GM18507 (cell line): ENCODE results near the gene ADD1.
"Not testable (repeated sequence)": the region's sequence is repeated elsewhere in the genome, so short reads cannot be mapped to it uniquely, and the experiment has no call there.

Source experiments
- DNase-seq: peaks from one replicate; pipeline ENCODE4 v3.0.0; 2011; ENCODE audit warnings: low read depth; ENCODE audit not compliant: insufficient read length; ENCODE audit errors: extremely low spot score
- FAIRE-seq: peaks from 2 replicates; lab custom pipeline; 2011; peaks lifted over from hg19 to GRCh38; lab: Jason Lieb, UNC

The ADD1 gene

DNA sequence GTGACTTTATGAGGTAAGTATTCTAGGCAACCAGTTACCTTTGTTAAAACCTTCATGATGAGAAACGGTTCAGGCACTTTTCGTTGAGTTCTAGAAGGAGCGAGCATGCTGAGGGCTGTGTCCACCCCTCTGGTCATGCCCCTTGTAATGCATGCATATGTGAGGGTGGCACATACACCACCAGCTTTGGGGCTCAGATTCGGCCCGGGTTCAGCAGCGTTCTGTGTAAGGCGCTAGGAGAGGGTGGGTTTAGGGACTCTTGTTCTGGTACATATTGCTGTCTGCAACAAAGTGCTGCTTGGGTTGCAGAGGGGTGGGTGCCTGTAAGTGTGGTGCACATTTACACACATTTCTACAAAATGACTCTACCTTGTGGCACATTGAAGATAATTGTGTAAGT is 65.0 kb downstream of the ADD1 start:
- FAIRE-seq (no peak), DNase-seq (no peak)

- FAIRE-seq (no peak), DNase-seq (no peak)
These were observed 65.9 kb downstream of the ADD1 start for GRCh38 chr4:2909583-2909982.

DNA sequence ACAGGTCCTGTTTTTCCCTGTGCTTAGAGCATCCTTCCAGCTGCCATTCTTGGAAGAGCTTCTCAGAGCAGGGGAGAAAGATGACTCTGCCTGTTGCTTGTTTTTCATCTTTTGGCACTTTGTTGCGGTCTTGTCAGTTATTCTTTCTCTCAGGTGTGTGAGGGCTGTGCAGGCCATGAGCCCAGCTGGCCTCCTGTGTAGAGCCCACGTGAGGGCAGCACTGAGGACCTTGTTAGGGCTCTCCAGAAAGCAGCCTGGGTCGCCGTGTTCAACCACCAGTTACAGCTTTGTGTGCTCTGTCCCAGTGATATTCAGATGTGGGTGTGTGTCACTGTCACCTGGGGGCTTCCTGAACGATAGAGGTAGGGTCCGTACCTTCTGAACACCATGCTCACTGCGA is 66.8 kb downstream of the ADD1 start:
- FAIRE-seq: no peak

DNA sequence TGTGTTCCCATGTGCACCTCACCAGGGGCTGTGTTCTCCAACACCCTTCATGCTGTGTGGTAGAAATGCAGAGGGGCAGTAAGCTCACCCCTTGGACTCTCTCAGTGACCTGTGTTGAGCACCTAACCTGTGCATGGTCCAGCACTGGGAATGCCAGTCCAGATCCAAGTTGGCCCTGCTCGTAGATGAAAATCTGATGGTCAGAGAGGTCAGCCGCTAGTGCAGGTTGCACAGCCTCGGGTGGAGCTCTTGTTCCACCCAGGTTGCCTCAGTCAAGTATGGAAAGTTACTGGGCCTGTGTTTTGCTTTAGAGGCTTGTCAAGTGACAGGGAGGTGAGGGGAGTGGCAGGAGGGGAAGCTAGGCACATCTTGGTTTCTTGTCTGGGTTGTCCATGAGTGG is 68.2 kb downstream of the ADD1 start:
- DNase-seq: no peak
- no peak for FAIRE-seq

More for the DNA sequence above, 66.8 kb downstream of the ADD1 start:
- no peak for DNase-seq

DNA sequence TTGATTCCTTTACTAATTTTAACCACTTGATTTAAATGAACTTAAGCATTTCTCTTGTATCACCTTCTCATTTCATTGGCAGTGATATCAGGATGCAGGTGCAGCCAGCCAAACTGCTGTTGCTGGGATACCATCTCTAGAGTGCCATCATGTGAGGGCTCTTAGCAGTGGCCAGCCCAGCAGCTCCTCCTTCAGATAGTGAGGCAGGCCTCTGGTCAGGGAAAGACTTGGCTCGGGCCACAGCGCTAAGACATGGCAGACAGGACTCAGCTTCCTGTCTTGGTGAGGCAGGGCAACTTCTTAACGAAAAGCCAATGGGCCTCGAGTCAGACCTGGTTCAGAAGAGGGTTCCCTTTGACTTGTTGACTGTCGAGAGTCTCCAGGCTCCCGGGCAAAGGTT is 69.5 kb downstream of the ADD1 start:
- DNase-seq: no peak
- no peak for FAIRE-seq

DNA sequence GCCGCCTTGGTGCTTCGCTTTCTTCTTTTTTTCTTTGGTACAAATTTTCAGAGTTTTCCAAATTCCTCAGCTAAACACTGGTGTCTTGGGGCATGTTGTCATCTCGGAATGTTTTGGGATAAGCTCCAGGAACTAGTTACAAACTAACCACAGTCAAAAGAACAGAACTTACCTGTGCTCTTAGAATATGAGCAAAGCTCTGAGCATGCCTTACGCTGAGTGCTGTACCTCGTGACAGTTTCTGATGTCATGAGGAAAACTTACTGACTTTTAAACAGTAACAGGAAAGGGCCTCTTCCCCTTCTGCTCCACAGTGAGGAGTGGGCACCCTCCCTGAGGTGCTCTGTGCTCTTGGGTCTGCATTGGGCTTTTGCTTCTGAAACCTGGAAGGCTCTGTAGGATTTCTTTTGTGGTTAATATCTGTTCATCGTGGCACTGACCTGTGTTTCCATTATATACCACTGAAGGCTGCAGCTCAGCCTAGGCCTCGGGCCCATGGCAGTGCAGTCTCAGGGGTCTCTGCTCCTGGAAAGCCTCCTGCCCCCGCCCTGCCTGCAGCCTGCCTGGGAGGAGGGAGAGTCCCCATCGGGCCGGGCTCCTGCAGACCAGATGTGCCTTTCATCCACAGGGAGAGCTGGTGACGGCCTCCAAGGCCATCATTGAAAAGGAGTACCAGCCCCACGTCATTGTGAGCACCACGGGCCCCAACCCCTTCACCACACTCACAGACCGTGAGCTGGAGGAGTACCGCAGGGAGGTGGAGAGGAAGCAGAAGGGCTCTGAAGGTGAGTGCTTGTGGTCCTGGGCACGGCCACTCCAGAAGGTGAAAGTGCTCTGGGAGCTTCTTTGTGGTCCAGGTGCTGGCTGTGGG is 70.8 kb downstream of the ADD1 start:
- DNase-seq (no peak), FAIRE-seq (no peak)

DNA sequence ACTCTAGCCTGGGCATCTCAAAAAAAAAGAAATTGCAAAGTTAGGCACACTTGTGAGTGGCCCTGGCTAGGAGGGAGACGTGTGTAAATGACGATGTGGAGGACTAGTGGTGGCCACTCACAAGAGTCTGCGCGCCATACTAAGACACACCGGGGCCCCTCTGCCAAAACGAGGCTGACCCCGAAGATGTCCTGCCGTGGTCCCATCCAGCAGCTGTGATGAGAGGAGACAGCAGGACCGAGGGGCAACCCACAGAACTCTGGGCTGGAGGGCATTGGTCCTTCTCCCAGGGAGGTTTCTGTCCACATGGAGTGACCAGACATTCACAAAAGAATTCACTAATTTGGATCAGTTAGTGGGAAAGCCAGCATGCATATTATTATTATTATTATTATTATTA is 72.1 kb downstream of the ADD1 start:
- no peak for DNase-seq
- FAIRE-seq: no peak

- not testable (repeated sequence) for FAIRE-seq, DNase-seq
These were observed 73.1 kb downstream of the ADD1 start for GRCh38 chr4:2916696-2917095.

- not testable (repeated sequence) for FAIRE-seq, DNase-seq
These were observed 74.7 kb downstream of the ADD1 start for GRCh38 chr4:2918300-2918699.

DNA sequence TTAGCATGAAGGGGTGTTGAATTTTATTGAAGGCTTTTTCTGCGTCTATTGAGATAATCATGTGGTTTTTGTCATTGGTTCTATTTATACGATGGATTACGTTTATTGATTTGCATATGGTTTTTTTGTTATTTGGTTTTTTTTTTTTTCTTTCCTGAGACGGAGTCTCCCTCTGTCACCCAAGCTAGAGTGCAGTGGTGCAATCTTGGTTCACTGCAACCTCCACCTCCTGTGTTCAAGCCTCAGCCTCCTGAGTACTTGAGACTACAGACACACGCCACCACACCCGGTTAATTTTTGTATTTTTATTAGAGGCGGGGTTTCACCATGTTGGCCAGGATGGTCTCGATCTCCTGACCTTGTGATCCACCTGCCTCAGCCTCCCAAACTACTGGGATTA is 75.1 kb downstream of the ADD1 start:
- DNase-seq, FAIRE-seq: not testable (repeated sequence)

GRCh38 chr4:2922453-2923101 is 78.9 kb downstream of the ADD1 start:
- not testable (repeated sequence) for DNase-seq, FAIRE-seq

DNA sequence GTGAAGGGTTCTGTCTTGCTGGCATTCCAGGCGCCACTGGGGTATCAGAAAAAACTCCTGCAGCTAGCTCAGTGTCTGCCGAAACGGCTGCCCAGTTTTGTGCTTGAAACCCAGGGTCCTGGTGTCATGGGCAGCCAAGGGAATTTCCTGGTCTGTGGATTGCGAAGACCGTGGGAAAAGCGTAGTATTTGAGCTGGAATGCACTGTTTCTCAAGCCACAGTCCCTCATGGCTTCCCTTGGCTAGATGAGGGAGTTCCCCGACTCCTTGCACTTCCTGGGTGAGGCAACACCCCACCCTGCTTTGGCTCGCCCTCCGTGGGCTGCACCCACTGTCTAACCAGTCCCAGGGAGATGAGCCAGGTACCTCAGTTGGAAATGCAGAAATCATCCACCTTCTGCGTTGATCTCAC is 79.5 kb downstream of the ADD1 start:
- FAIRE-seq (no peak), DNase-seq (no peak)

GRCh38 chr4:2923668-2924173 is 80.1 kb downstream of the ADD1 start:
- DNase-seq (no peak), FAIRE-seq (no peak)

- FAIRE-seq (no peak), DNase-seq (no peak)
These were observed 80.6 kb downstream of the ADD1 start for GRCh38 chr4:2924286-2924685.

- FAIRE-seq: no peak
- no peak for DNase-seq
These were observed 81.2 kb downstream of the ADD1 start for GRCh38 chr4:2924765-2925301.

- FAIRE-seq: no peak
- DNase-seq: no peak
These were observed 81.9 kb downstream of the ADD1 start for GRCh38 chr4:2925496-2925895.

- DNase-seq: no peak
- FAIRE-seq: no peak
These were observed 82.6 kb downstream of the ADD1 start for GRCh38 chr4:2925931-2926860.

DNA sequence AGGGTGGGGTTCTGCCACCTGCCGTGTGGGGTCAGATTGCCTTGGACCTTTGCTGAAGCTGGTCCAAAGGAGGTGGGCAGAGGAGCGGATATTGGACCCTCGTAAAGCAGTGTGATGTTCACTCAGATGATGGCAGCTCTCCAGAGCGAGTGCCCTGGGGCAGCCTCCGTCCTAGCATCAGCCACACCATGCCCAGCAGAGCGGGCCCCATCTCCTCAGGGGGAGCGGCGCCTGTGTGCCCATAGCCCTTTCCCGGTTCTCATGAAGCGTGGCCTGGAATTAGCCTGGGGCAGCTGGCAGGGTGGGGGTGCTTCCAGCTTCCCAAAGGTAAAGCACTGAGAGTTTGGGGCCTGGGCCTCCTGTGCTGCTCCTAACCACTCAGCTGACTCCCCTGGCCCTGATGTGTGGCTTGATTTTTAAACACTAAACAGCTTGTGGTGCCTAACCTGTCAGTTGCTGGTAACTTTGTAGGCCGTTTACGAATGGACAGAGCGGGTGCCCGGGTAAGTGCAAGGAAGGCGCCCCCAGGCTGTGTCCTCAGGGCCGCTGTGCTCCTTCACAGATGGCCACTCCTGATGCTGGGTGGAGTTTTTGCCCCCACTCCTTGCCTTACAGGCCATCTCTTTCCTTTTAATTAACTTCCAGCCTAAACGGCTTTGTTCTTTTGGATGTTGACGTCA is 83.5 kb downstream of the ADD1 start:
- DNase-seq (no peak), FAIRE-seq (no peak)

- FAIRE-seq (no peak), DNase-seq (no peak)
These were observed 84.0 kb downstream of the ADD1 start for GRCh38 chr4:2927696-2928075.
